OCI-LY1 (cell line): ENCODE data around the gene DCLK1.
"Not testable (repeated sequence)": the region's sequence is repeated elsewhere in the genome, so short reads cannot be mapped to it uniquely, and the experiment has no call there.

Experiments used
- H2AFZ ChIP-seq: fragments of 200-600 bp; sonication (generic), shearing (Covaris generic); 2 replicates; pipeline ENCODE4 v1.6.0; 2014; ENCODE audit warnings: antibody characterized with exemption, mild to moderate bottlenecking, low read length
- H3F3A ChIP-seq: fragments of 200-600 bp; sonication (generic), shearing (Covaris generic); 2 replicates; pipeline ENCODE4 v1.6.0; 2014; ENCODE audit warnings: mild to moderate bottlenecking, antibody characterized with exemption, low read length, moderate library complexity; ENCODE audit not compliant: insufficient read depth
- H3K27ac ChIP-seq: fragments of 200-600 bp; sonication (generic); 2 replicates; pipeline ENCODE4 v1.5.1; 2014; ENCODE audit warnings: low read length, mixed run types, mild to moderate bottlenecking, low read depth; ENCODE audit not compliant: poor library complexity, severe bottlenecking
- H3K27me3 ChIP-seq: fragments of 200-600 bp; sonication (generic); 2 replicates; pipeline ENCODE4 v1.6.0; 2014; ENCODE audit warnings: antibody characterized with exemption, mild to moderate bottlenecking, low read length, moderate library complexity; ENCODE audit not compliant: insufficient read depth
- H3K36me3 ChIP-seq: fragments of 200-600 bp; sonication (generic); 2 replicates; pipeline ENCODE4 v1.6.1; 2014; ENCODE audit warnings: mild to moderate bottlenecking, antibody characterized with exemption, low read length, moderate library complexity, mixed read lengths; ENCODE audit not compliant: insufficient read depth
- H3K4me1 ChIP-seq: fragments of 200-600 bp; sonication (generic); 2 replicates; pipeline ENCODE4 v1.5.1; 2014; ENCODE audit warnings: mild to moderate bottlenecking, low read length, moderate library complexity; ENCODE audit not compliant: insufficient read depth, severe bottlenecking
- H3K4me2 ChIP-seq: fragments of 200-600 bp; sonication (generic), shearing (Covaris generic); 2 replicates; pipeline ENCODE4 v1.6.1; 2014; ENCODE audit warnings: low read length
- H3K4me3 ChIP-seq: fragments of 200-600 bp; sonication (generic); 2 replicates; pipeline ENCODE4 v1.5.1; 2014; ENCODE audit warnings: low read length, low read depth, mild to moderate bottlenecking, mixed read lengths; ENCODE audit not compliant: poor library complexity, severe bottlenecking
- H3K79me2 ChIP-seq: fragments of 200-600 bp; shearing (Covaris generic); 2 replicates; pipeline ENCODE4 v1.6.1; 2016; ENCODE audit warnings: mixed run types, low read length, mixed read lengths; ENCODE audit not compliant: insufficient read depth
- H3K9ac ChIP-seq: fragments of 200-600 bp; sonication (generic), shearing (Covaris generic); 2 replicates; pipeline ENCODE4 v1.6.1; 2014; ENCODE audit warnings: mild to moderate bottlenecking, low read length, mixed read lengths
- H3K9me2 ChIP-seq: fragments of 200-600 bp; sonication (generic), shearing (Covaris generic); 2 replicates; pipeline ENCODE4 v1.6.1; 2014; ENCODE audit warnings: low read depth, mild to moderate bottlenecking, low read length, mixed read lengths
- H3K9me3 ChIP-seq: fragments of 200-600 bp; shearing (Covaris generic); 2 replicates; pipeline ENCODE4 v1.6.1; 2014; ENCODE audit warnings: low read length, mixed read lengths
- H4K20me1 ChIP-seq: fragments of 200-600 bp; sonication (generic), shearing (Covaris generic); 2 replicates; pipeline ENCODE4 v1.6.0; 2016; ENCODE audit warnings: mild to moderate bottlenecking, low read length; ENCODE audit not compliant: insufficient read depth
- EZH2 ChIP-seq: fragments of 200-600 bp; sonication (generic), shearing (Covaris generic); IDR thresholded peaks from 2 replicates; pipeline ENCODE4 v1.8.0; 2017; ENCODE audit warnings: borderline replicate concordance, mixed run types, mild to moderate bottlenecking, antibody characterized with exemption, low read length, moderate library complexity, mixed read lengths
- TF ChIP-seq, protein P1 (sequence below): fragments of 200-600 bp; sonication (generic), shearing (Covaris generic); IDR thresholded peaks from 2 replicates; pipeline ENCODE4 v1.5.1; 2017; ENCODE audit warnings: mild to moderate bottlenecking, antibody characterized with exemption, low read length, moderate library complexity, mixed read lengths

The DCLK1 gene

DNA sequence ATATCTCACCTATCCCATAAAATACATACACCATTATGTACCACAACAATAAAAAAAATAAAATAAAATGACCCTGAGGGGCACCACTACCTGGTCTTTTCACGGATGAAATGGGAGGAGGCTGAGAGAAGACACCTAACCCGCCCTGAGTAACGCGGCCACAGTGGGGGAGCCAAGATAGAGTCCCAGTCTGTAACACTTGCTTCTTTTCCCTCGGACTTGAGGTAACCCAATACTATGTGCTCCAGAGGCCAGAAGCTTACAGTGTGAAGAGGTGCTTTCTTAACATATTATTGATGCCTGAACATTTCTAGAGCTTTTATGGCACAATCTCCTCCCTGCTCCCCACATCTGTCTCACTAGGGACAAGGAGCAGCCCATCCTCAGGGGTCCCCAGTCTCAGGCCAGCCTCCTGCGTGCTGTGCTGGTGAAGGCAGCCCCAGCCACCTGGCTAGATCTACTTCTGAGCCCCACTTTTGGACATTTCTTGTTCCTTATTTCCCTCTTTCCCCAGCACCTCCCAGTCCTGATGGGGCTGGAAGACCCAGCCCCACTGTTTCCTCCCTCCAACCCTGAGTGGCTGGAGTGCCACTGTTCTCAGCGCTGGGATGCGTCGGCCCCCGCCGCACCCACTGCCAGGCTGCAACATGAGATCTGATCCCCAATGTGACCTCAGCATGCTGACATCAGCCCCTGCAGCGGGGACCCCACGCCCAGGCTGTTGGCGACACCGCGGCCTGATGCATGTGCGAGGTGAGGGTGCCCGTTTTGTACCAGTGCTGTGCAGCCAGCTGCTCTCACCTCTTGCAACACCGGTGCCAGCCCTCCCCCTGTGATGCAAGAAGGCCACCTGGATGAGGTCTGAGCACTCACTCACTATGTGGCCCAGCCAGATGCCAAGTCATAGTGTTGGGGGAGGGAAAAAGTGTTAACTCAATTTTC lies 143.3 kb downstream of the DCLK1 start:
- no peaks in the 10 kb centered on the region for H4K20me1 ChIP-seq
- no peaks in the 10 kb centered on the region for H3F3A ChIP-seq
- no peak overlapping the region for H3K27ac ChIP-seq
- TF ChIP-seq EZH2 = no peak
- TF ChIP-seq, protein P1, sequence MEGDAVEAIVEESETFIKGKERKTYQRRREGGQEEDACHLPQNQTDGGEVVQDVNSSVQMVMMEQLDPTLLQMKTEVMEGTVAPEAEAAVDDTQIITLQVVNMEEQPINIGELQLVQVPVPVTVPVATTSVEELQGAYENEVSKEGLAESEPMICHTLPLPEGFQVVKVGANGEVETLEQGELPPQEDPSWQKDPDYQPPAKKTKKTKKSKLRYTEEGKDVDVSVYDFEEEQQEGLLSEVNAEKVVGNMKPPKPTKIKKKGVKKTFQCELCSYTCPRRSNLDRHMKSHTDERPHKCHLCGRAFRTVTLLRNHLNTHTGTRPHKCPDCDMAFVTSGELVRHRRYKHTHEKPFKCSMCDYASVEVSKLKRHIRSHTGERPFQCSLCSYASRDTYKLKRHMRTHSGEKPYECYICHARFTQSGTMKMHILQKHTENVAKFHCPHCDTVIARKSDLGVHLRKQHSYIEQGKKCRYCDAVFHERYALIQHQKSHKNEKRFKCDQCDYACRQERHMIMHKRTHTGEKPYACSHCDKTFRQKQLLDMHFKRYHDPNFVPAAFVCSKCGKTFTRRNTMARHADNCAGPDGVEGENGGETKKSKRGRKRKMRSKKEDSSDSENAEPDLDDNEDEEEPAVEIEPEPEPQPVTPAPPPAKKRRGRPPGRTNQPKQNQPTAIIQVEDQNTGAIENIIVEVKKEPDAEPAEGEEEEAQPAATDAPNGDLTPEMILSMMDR = no peak
- H3K9me3 ChIP-seq = no peaks in the 10 kb centered on the region
- no peaks in the 10 kb centered on the region for H3K27me3 ChIP-seq
- H3K79me2 ChIP-seq = no peaks in the 10 kb centered on the region
- no peak overlapping the region for H3K9ac ChIP-seq
- no peaks in the 10 kb centered on the region for H3K36me3 ChIP-seq
- H2AFZ ChIP-seq = no peak overlapping the region
- H3K9me2 ChIP-seq = no peaks in the 10 kb centered on the region
- H3K4me2 ChIP-seq = no peak overlapping the region
- H3K4me3 ChIP-seq = no peak overlapping the region
- no peaks in the 10 kb centered on the region for H3K4me1 ChIP-seq

DNA sequence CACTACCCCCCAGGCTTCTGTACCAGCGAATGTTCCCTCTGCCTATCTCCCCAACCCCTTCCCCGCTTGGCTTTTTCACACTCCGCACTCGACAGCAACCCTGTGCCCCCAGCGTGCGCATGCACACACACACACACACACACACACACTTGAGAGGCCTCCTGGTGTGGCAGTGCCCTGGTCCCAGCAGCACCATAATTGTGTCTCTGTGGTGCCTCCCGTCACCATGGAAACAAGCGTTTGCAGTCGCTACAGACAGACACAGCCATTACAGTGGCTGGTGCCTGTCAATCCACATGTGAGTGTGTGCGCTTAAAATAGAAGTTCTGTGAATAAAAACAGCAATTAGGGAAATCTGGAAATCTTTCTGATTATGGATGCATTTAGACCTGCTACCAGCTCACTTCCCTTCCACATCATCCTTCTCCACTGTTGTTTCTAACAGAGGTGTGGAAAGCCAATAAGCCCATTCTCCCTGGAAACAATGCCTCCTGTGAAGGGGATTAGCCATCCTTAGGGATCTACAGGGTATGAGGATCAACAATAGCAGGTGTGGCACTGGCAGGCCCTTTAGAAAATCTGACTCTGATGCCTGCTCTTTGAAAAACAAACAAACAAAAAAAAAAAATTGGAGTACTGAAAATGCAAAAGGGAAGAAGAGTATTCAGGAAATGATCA lies 146.3 kb downstream of the DCLK1 start:
- no peak overlapping the region for H3K9ac ChIP-seq
- no peak overlapping the region for H3K4me3 ChIP-seq
- TF ChIP-seq, protein P1 = no peak
- TF ChIP-seq EZH2 = no peak
- no peaks in the 10 kb centered on the region for H3K27me3 ChIP-seq
- H3F3A ChIP-seq = no peaks in the 10 kb centered on the region
- H3K4me1 ChIP-seq = no peaks in the 10 kb centered on the region
- no peak overlapping the region for H3K4me2 ChIP-seq
- no peaks in the 10 kb centered on the region for H4K20me1 ChIP-seq
- H3K9me3 ChIP-seq = no peaks in the 10 kb centered on the region
- H3K27ac ChIP-seq = no peak overlapping the region
- no peaks in the 10 kb centered on the region for H3K79me2 ChIP-seq
- H3K9me2 ChIP-seq = no peaks in the 10 kb centered on the region
- no peaks in the 10 kb centered on the region for H3K36me3 ChIP-seq
- H2AFZ ChIP-seq = no peak overlapping the region

DNA sequence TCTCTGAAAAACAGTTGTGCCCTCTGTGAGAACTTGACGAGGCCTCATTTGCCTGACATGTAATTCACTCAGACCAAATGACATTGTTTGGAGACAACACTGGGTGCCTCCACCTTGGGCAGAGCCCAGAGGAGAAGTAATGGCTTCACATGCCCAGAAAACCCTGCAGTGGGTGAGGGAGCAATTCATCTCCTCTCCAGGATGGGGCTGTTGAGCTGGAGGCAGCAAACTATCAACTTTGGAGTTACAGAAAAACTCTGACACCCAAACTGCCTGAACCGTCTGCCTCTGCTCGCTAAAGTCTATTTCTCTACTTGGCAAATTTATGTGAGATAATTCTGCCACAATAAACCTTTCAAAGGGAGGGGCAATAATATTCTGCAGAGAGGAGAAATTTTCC lies 146.9 kb downstream of the DCLK1 start:
- Histone ChIP-seq H3F3A (no peaks in the 10 kb centered on the region), H4K20me1 (no peaks in the 10 kb centered on the region), H3K79me2 (no peaks in the 10 kb centered on the region), H3K9ac (no peak overlapping the region), H3K27ac (no peak overlapping the region), H3K27me3 (no peaks in the 10 kb centered on the region), H3K4me1 (no peaks in the 10 kb centered on the region), H2AFZ (no peak overlapping the region), H3K36me3 (no peaks in the 10 kb centered on the region), H3K4me3 (no peak overlapping the region), H3K4me2 (no peak overlapping the region), H3K9me3 (no peaks in the 10 kb centered on the region), H3K9me2 (no peaks in the 10 kb centered on the region)
- no peak for TF ChIP-seq EZH2
- TF ChIP-seq, protein P1 = no peak

DNA sequence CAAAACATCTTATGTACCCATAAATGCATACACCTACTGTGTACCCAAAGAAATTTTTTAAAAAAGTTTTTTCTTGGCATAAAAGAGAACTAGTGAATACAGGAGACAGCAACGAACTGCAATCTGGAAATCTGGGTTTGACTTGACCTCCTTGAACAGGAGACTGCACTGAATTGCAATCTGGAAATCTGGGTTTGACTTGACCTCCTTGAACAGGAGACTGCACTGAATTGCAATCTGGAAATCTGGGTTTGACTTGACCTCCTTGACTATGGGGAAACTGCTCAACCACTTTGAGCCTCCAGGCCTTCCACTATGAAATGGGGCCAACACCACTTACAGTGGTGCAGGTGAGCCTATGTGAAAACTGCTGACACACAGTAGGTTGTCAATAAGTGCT lies 147.5 kb downstream of the DCLK1 start:
- H3K9me2 ChIP-seq, H3K27ac ChIP-seq, H3K9ac ChIP-seq, H4K20me1 ChIP-seq, H3K9me3 ChIP-seq, H3K36me3 ChIP-seq, H3K4me2 ChIP-seq, H3K27me3 ChIP-seq, H3K79me2 ChIP-seq, H3F3A ChIP-seq, H3K4me3 ChIP-seq, H3K4me1 ChIP-seq, H2AFZ ChIP-seq: not testable (repeated sequence)
